ENCODE measurements around the gene PFDN4.
"Not testable (repeated sequence)": the region's sequence is repeated elsewhere in the genome, so short reads cannot be mapped to it uniquely, and the experiment has no call there.

Gene PFDN4

GRCh38 chr20:54201268-54201846 is 6.5 kb upstream of the PFDN4 start:
- DNase-seq: no peak

GRCh38 chr20:54203281-54203680 is 4.6 kb upstream of the PFDN4 start:
- DNase-seq: no peak

- DNase-seq: no peak
Observed at GRCh38 chr20:54204063-54204462, 3.8 kb upstream of the PFDN4 start.

GRCh38 chr20:54204481-54204880 is 3.4 kb upstream of the PFDN4 start:
- no peak for DNase-seq

- no peak for DNase-seq
Observed at GRCh38 chr20:54205450-54205849, 2.4 kb upstream of the PFDN4 start.

GRCh38 chr20:54207053-54207742 is 689 bp upstream of the PFDN4 start:
- DNase-seq: no peak

GRCh38 chr20:54208548-54209176 is 775 bp downstream of the PFDN4 start:
- no peak for DNase-seq

GRCh38 chr20:54209216-54209813 is 1.4 kb downstream of the PFDN4 start:
- no peak for DNase-seq

- no peak for DNase-seq
Observed at GRCh38 chr20:54212226-54212625, 4.3 kb downstream of the PFDN4 start.

- DNase-seq: no peak
Observed at GRCh38 chr20:54212871-54213270, 5.0 kb downstream of the PFDN4 start.

GRCh38 chr20:54214566-54214965 is 6.7 kb downstream of the PFDN4 start:
- DNase-seq: no peak

GRCh38 chr20:54215157-54215789 is 7.4 kb downstream of the PFDN4 start:
- DNase-seq: no peak

GRCh38 chr20:54217762-54218161 is 9.9 kb downstream of the PFDN4 start:
- DNase-seq: no peak

- DNase-seq: no peak
Observed at GRCh38 chr20:54218470-54218869, 10.6 kb downstream of the PFDN4 start.

GRCh38 chr20:54219751-54220426 is 12.0 kb downstream of the PFDN4 start:
- DNase-seq: no peak

GRCh38 chr20:54220722-54221121 is 12.8 kb downstream of the PFDN4 start:
- DNase-seq: no peak

GRCh38 chr20:54221353-54221752 is 13.5 kb downstream of the PFDN4 start:
- no peak for DNase-seq

- DNase-seq: no peak
Observed at GRCh38 chr20:54221996-54222890, 14.4 kb downstream of the PFDN4 start.

- DNase-seq: no peak
Observed at GRCh38 chr20:54223285-54223684, 15.4 kb downstream of the PFDN4 start.

GRCh38 chr20:54223751-54224150 is 15.9 kb downstream of the PFDN4 start:
- DNase-seq: no peak

GRCh38 chr20:54224642-54225041 is 16.8 kb downstream of the PFDN4 start:
- DNase-seq: not testable (repeated sequence)

GRCh38 chr20:54227241-54227640 is 19.4 kb downstream of the PFDN4 start:
- no peak for DNase-seq
